Stimulated activated naive CD4-positive, alpha-beta T cell treated with Interleukin-2 at 50 U/mL for 16 hours (primary cell): ENCODE results near the gene ZCWPW1.
"Not testable (repeated sequence)": the region's sequence is repeated elsewhere in the genome, so short reads cannot be mapped to it uniquely, and the experiment has no call there.

ENCODE experiments used
- DNase-seq: peaks from one replicate; lab custom pipeline; 2025; lab: John Stamatoyannopoulos, UW

The ZCWPW1 gene

GRCh38 chr7:100453854-100454253 is 25.4 kb upstream of the ZCWPW1 start:
- not testable (repeated sequence) for DNase-seq

DNA sequence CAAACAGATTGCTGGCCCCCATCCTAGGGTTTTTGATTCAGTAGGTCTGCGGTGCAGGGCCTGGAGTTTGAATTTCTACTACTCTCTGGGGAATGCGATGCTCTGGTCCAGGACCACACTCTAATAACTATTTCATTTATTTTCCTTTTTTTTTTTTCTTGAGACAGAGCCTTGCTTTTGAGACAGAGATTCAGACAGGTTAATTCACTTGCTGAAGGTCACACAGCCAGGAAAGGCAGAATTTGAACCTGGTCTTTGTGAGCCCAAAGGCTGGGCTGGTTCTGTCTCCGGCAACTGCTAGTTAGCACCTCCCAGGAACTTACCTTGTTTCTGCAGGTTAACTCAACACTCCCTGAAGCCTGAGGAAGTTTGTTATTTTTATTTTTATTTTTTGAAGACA is 24.0 kb upstream of the ZCWPW1 start:
- DNase-seq = no peak

GRCh38 chr7:100449190-100449795 is 20.8 kb upstream of the ZCWPW1 start:
- no peak for DNase-seq

DNA sequence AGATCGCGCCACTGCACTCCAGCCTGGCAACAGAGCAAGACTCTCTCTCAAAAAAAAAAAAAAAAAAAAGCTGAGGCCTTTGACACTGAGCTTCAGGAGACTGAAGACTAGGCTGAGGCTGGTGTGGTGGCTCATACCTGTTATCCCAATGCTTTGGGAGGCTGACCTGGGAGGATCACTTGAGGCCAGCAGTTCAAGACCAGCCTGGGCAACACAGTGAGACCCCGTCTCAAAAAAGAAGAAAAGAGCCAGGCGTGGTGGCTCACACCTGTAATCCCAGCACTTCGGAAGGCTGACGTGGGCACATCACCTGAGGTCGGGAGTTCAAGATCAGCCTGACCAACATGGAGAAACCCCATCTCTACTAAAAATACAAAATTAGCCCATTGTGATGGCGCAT is 18.9 kb upstream of the ZCWPW1 start:
- DNase-seq = not testable (repeated sequence)

GRCh38 chr7:100446040-100446439 is 17.5 kb upstream of the ZCWPW1 start:
- no peak for DNase-seq

DNA sequence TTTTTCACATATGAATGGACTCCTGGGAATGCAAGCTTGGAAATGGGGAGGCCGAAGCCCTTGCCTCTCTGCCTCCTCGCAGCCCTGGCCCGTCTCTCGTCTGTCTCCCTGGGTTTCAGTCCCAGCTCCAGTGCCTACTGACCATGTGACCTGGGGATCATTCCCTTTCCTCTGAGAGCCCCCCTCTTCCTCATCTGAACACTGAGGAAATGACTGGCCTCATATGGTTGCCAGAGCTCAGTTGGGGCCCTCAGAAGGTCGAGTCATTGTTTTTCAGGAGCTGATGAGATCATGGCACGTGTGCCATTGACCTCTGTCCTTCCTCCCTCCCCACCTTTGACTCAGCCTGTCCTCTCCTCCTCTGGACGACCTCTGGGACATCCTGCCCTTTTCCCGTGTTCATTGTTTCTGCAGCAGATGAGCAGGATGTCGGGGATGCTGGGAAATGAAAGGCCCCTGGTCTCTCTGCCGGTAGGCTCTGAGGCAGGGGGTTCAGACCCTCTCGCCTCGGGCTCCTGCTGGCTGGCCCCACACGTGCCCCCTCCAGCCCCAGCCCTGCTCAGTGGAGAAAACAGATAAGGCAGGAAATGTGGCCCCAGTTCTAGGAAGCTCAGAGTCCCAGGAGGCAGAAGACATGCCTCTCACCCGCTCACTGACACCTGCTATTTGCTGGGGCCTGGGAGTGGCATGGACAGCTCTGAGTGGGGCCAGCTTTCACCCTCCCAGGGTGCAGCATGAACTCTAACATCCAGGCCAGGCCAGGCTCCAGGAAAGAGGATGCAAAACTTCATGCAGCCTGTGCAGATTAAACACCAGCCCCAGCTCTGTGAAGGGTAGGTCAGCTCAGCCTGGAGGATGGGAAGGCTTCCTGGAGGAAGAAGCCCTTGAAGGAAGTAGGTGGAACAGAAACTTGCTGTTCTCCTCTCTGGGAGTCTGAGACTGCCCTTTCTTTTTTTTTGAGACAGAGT is 16.1 kb upstream of the ZCWPW1 start:
- no peak for DNase-seq

GRCh38 chr7:100443096-100443840 is 14.8 kb upstream of the ZCWPW1 start:
- DNase-seq = no peak

GRCh38 chr7:100441641-100442535 is 13.4 kb upstream of the ZCWPW1 start:
- no peak for DNase-seq

GRCh38 chr7:100439244-100439643 is 10.7 kb upstream of the ZCWPW1 start:
- not testable (repeated sequence) for DNase-seq

GRCh38 chr7:100438731-100439130 is 10.2 kb upstream of the ZCWPW1 start:
- DNase-seq = not testable (repeated sequence)

DNA sequence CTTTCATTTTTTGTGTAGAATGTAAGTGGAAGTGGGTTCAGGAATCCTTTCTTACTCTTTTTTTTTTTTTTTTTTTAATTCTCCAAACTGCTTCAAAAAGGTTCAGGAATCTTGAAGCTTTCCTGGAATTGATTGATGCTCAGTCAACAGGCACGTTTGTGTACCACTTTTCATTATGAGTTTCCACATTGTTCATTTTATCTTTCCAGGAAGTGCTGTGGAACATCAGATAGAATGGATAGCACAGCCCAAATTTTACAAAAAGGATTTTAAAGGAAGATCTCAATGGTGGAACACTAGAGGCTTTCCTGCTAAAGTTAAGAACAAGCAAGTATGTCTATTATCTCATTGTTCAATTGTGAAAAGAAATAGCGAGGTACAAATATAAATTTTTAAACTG is 9.7 kb upstream of the ZCWPW1 start:
- DNase-seq = no peak

DNA sequence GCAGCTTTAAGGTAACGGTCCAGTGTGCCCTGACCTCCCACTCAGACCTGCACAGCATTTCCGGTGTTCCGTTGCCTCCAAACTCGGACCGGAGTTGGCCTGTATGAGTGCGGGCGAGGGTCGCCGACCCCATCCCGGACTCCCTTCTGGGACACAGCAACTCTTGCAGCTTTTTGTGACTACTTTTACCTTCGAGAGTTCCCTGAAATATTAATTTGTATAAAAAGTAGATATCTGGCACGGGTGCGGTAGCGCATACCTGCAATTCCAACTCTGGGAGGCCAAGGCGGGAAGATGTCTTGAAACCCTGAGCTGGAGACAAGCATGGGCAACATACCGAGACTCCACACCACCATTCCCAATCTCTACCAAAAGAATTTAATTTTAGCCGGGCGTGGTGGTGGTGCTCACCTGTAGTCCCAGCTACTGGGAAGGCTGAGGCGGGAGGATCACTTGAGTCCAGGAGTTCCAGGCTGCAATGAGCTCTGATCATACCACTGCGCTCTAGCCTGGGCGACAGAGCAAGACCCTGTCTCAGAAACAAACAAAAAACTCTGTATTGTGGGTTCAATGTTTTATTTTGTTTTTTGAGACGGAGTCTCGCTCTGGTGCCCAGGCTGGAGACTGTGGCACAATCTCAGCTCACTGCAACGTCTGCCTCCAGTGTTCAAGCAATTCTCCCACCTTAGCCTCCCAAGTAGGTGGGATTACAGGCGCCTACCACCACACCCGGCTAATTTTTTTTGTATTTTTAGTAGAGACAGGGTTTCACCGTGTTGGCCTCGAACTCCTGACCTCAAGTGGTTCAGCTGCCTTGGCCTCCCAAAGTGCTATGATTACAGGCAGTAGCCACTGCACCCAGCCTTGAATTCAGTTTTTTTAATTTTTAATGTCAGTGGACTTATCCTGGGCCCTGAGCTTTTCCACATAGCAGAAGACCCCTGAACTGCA is 8.9 kb upstream of the ZCWPW1 start:
- DNase-seq = no peak

DNA sequence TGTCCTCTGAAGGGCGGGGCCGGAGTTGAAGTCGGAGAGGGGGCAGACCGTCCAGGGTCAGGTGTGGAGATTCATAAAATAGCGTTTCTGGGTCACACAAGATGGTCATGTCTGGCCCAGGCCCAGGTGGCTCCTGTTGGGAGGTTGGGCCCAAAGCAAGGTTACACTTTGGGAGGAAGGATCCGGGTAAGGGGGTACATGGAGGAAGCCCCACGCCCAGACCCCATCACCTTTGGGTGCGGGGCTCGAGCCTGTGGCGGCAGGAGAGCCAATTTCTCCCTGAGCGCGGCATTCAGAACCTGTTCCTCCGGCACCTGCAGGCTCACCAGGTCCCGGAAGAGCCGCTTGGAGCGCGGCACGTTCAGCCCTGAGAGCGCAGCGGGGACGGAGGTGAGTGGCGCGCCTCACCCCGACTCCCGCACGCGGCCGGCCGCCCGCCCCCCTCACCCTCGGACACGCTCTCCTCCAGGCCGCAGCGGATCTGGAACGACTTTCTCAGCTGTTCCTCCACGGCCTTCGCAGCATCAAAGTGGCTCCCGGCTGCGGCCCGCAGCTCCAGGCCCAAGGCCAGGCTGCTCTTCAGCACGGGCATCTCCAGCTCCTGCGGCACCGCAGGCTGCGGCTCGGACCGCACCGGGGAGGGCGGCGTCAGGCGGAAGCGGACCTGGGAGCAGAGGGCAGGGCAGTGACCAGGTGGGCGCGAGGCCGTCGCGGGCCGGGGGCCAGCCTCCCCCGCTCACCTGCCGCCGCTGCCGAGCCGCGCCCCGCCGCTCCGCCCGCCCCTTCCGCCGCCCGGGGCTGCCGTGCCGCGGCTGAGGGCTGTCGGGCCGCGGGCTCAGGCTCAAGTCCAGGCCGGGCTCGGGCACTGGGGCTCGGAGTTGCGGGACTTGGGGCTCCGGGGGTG is 7.2 kb upstream of the ZCWPW1 start:
- DNase-seq = peak; percentile 47

- DNase-seq = no peak
These were observed 6.0 kb upstream of the ZCWPW1 start for GRCh38 chr7:100434297-100435144.

DNA sequence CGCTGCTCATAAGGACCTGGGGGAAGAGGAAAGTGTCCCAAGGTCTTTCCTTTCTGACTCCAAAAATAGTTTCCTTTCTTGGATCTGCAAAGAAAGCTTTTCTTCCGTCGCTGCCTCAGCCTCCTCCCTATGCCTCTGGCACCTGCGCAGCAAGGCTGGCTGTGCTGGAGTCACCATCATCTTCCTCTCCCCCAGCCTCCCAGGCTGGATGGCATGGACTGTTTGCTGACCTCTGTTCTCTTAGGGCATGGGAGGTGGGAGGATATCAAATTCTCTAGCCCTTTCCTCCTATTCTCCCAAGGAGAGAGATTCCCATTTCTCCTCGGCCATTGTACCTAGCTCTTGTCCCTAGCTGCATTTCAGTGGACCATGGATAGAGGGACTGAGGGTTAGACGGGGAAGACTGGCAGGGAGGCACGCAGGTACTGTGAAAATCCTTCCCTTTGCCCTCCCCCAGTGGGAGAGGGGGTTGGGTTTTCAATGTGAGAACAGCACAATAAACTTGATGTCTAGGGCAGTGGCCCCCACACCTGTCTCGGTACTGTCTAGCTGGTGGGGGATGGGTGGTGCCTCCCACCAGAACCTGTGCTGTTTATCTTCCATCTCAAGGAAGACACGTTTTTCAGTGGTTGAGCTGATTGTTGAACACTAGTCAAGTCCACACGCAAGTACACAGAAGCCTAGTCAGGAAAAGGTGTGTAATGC is 5.2 kb upstream of the ZCWPW1 start:
- no peak for DNase-seq

- DNase-seq = no peak
These were observed 4.7 kb upstream of the ZCWPW1 start for GRCh38 chr7:100433276-100433591.

DNA sequence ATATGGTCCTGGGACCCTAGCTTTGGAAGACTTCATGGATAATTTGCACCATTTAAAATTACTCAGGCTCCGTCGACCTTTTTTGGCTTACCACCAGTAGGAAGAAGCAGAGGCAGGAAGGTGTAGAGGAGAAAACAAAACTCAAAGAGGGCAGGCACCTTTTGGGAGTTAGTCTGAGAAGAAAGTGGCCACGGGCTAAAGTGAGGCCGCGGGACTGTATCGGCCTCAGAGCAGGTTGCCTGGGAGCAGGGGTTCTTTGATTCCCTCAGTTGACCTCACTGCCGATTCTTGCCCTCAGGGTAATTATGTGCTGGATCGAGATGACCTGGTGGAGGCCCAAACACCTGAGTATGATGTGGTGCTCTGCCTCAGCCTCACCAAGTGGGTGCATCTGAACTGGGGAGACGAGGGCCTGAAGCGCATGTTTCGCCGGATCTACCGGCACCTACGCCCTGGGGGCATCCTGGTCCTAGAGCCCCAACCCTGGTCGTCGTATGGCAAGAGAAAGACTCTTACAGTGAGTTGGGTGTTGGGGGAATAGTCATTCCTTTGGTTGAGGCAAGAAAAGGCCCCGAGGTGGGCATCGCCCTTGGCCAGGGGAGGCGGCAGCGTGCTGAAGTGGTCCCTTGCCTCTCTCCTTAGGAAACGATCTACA is 4.2 kb upstream of the ZCWPW1 start:
- no peak for DNase-seq
